GM23338 (cell line): Measurements from ENCODE around the gene ZNF646. TPM values are rescaled to one million over a fixed set of nuclear protein-coding genes. Genes with fewer than 3 reads are reported as not detected.

Experiments used
- ATAC-seq: fragments of 200-7000 bp; cut with Tn5 transposase; 3 replicates; pipeline ENCODE4 v1.9.1; 2020
- DNase-seq: peaks from one replicate; pipeline ENCODE4 v3.0.0-alpha.2; 2015; ENCODE audit warnings: low spot score
- H2AFZ ChIP-seq: fragments of 200-600 bp; sonication (generic); 2 replicates; pipeline ENCODE4 v1.8.0; 2016; ENCODE audit warnings: antibody characterized with exemption, mild to moderate bottlenecking, moderate library complexity
- H3F3A ChIP-seq: fragments of 200-600 bp; sonication (generic); replicated peaks from 2 replicates; pipeline ENCODE4 v1.8.0; 2017; ENCODE audit warnings: antibody characterized with exemption, mixed run types, low read depth
- H3K27ac ChIP-seq: fragments of 200-600 bp; sonication (generic); 2 replicates; pipeline ENCODE4 v1.6.1; 2016; ENCODE audit warnings: low read depth
- H3K27me3 ChIP-seq: fragments of 200-600 bp; sonication (generic); 2 replicates; pipeline ENCODE4 v1.8.0; 2016; ENCODE audit warnings: mild to moderate bottlenecking, mixed run types, moderate library complexity; ENCODE audit not compliant: insufficient read depth
- H3K36me3 ChIP-seq: fragments of 200-600 bp; sonication (generic); 2 replicates; pipeline ENCODE4 v1.8.0; 2016; ENCODE audit warnings: mild to moderate bottlenecking; ENCODE audit not compliant: insufficient read depth
- H3K4me1 ChIP-seq: fragments of 200-600 bp; sonication (generic); 2 replicates; pipeline ENCODE4 v1.8.0; 2016; ENCODE audit warnings: mild to moderate bottlenecking, moderate library complexity; ENCODE audit not compliant: insufficient read depth
- H3K4me2 ChIP-seq: fragments of 200-600 bp; sonication (generic); 2 replicates; pipeline ENCODE4 v1.7.1; 2017; ENCODE audit warnings: mixed run types
- H3K4me3 ChIP-seq: fragments of 200-600 bp; sonication (generic); 2 replicates; pipeline ENCODE4 v1.6.1; 2016; ENCODE audit warnings: mixed run types
- H3K79me2 ChIP-seq: fragments of 200-600 bp; sonication (generic); replicated peaks from 2 replicates; pipeline ENCODE4 v1.8.0; 2017; ENCODE audit warnings: mild to moderate bottlenecking; ENCODE audit not compliant: insufficient read depth
- H3K9me2 ChIP-seq: fragments of 200-600 bp; sonication (generic); 2 replicates; pipeline ENCODE4 v1.8.0; 2017; ENCODE audit not compliant: insufficient read depth
- H4K20me1 ChIP-seq: fragments of 200-600 bp; sonication (generic); replicated peaks from 2 replicates; pipeline ENCODE4 v1.8.0; 2017; ENCODE audit warnings: mild to moderate bottlenecking; ENCODE audit not compliant: insufficient read depth
- H3K27ac Mint-ChIP-seq: 2 replicates; pipeline ENCODE4 v1.8.0; 2020; ENCODE audit warnings: inconsistent platforms, mild to moderate bottlenecking, moderate library complexity, mixed read lengths
- H3K27me3 Mint-ChIP-seq: 3 replicates; pipeline ENCODE4 v1.8.0; 2022; ENCODE audit warnings: low read depth, mild to moderate bottlenecking, moderate library complexity, mixed read lengths, inconsistent platforms; ENCODE audit not compliant: insufficient read depth, poor library complexity
- H3K36me3 Mint-ChIP-seq: 3 replicates; pipeline ENCODE4 v1.8.0; 2021; ENCODE audit warnings: low read depth, mild to moderate bottlenecking, inconsistent platforms, moderate library complexity, mixed read lengths
- H3K4me1 Mint-ChIP-seq: 3 replicates; pipeline ENCODE4 v1.8.0; 2020; ENCODE audit warnings: mild to moderate bottlenecking, inconsistent platforms, mixed read lengths
- H3K4me3 Mint-ChIP-seq: 3 replicates; pipeline ENCODE4 v1.8.0; 2021; ENCODE audit warnings: moderate library complexity, mild to moderate bottlenecking, inconsistent platforms, mixed read lengths
- H3K9me3 Mint-ChIP-seq: 3 replicates; pipeline ENCODE4 v1.8.0; 2020; ENCODE audit warnings: moderate library complexity, mild to moderate bottlenecking, inconsistent platforms, mixed read lengths
- CREB1 ChIP-seq: fragments of 250-450 bp; sonication (Bioruptor Pico); IDR thresholded peaks from 2 replicates; pipeline ENCODE4 v1.5.0; 2020; ENCODE audit warnings: low read depth, mild to moderate bottlenecking, moderate library complexity
- CTCF ChIP-seq, 2 experiments: fragments of 200-600 bp in 1 of 2; sonication (generic) in 1 of 2; conservative IDR thresholded peaks; 2 replicates each; pipeline versions ENCODE4 v1.5.1 to v1.6.1; 2016 to 2017; ENCODE audit warnings: antibody characterized with exemption in 2 of 2, low read depth in 2 of 2, mild to moderate bottlenecking in 2 of 2, moderate library complexity in 1 of 2
- ETS1 ChIP-seq: IDR thresholded peaks from 2 replicates; pipeline ENCODE4 v1.6.1; 2016; ENCODE audit warnings: antibody characterized with exemption
- EZH2 ChIP-seq: fragments of 200-600 bp; sonication (generic); IDR thresholded peaks from one replicate; pipeline ENCODE4 v1.8.0; 2017; ENCODE audit warnings: antibody characterized with exemption, mild to moderate bottlenecking, low read depth; ENCODE audit not compliant: unreplicated experiment
- NANOG ChIP-seq: IDR thresholded peaks from 2 replicates; pipeline ENCODE4 v1.6.1; 2016; ENCODE audit warnings: antibody characterized with exemption, borderline replicate concordance
- REST ChIP-seq: IDR thresholded peaks from one replicate; pipeline ENCODE4 v1.6.1; 2018; ENCODE audit warnings: antibody characterized with exemption; ENCODE audit not compliant: unreplicated experiment
- STAT1 ChIP-seq: IDR thresholded peaks from one replicate; pipeline ENCODE4 v1.6.1; 2016; ENCODE audit warnings: antibody characterized with exemption; ENCODE audit not compliant: unreplicated experiment
- ZNF114 ChIP-seq: fragments of 250-450 bp; sonication (Bioruptor Pico); IDR thresholded peaks from 2 replicates; pipeline ENCODE4 v1.5.0; 2020; ENCODE audit warnings: mild to moderate bottlenecking, moderate library complexity
- ZNF331 ChIP-seq: fragments of 250-450 bp; sonication (Bioruptor Pico); IDR thresholded peaks from 2 replicates; pipeline ENCODE4 v1.5.0; 2020; ENCODE audit warnings: low read depth, mild to moderate bottlenecking, moderate library complexity
- polyA plus RNA-seq: library from polyadenylated mRNA; unstranded; fragments of >200 nt; fragmentation: Nextera tagmentation; extraction: Ambion mirVana; gene quantifications from 2 replicates; pipeline ENCODE4 v1.2.1, GENCODE V29; 2016
- total RNA-seq: library from RNA; depleted of rRNA; stranded (reverse); fragments of >200 nt; shearing (Covaris generic); gene quantifications from 2 replicates; pipeline ENCODE4 v1.2.3, GENCODE V29; 2014

The ZNF646 gene
- total and polyA plus RNA-seq, 2 experiments from 2014 or later: 6.3 to 29.3 TPM

GRCh38 chr16:31071861-31072260 is 2.4 kb upstream of the ZNF646 start:
- peaks cover 19% of the 10 kb centered on the region for H3K4me1 Mint-ChIP-seq
- DNase-seq (no peak), ATAC-seq (no peak)
- peaks cover 7% of the 10 kb centered on the region for H3K36me3 Mint-ChIP-seq
- Histone ChIP-seq H3K4me1 (peaks cover 14% of the 10 kb centered on the region), H3K79me2 (peaks cover 77% of the 10 kb centered on the region), H3K27ac (no peak overlapping the region), H3K9me2 (no peaks in the 10 kb centered on the region), H4K20me1 (no peaks in the 10 kb centered on the region; the same call in 1 of the 2 replicates), H3K36me3 (no peaks in the 10 kb centered on the region; the same call in 1 of the 2 replicates), H2AFZ (no peak overlapping the region), H3K4me2 (peak overlapping the region; percentile 84), H3K27me3 (no peaks in the 10 kb centered on the region), H3F3A (no peaks in the 10 kb centered on the region), H3K4me3 (peak overlapping the region; percentile 90)
- no peaks in the 10 kb centered on the region; the same call in 2 of the 3 replicates for H3K9me3 Mint-ChIP-seq
- TF ChIP-seq NANOG (no peak), CTCF (conservative IDR thresholded peaks at IDR 0.05; ENCODE audit: low read depth in 2 of 2) (no peak), EZH2 (no peak)
- H3K27ac Mint-ChIP-seq: no peak overlapping the region
- H3K4me3 Mint-ChIP-seq: peak overlapping the region; percentile 99
- peaks cover 6% of the 10 kb centered on the region for H3K27me3 Mint-ChIP-seq

GRCh38 chr16:31072540-31073141 is 1.6 kb upstream of the ZNF646 start:
- peaks cover 4% of the 10 kb centered on the region; the same call in 1 of the 2 replicates for H3K36me3 ChIP-seq
- no peak for ATAC-seq
- 0 out of 2 replicates have a peak overlapping the region, but pooled peaks have one; percentile 76 for H3K27ac ChIP-seq
- peak overlapping the region; percentile 98 for H2AFZ ChIP-seq
- peak overlapping the region; percentile 90 for H3K4me3 ChIP-seq
- Mint-ChIP-seq H3K27me3 (peaks cover 6% of the 10 kb centered on the region), H3K4me1 (peaks cover 19% of the 10 kb centered on the region), H3K9me3 (no peaks in the 10 kb centered on the region; the same call in 2 of the 3 replicates), H3K4me3 (peak overlapping the region; percentile 99), H3K36me3 (peaks cover 15% of the 10 kb centered on the region), H3K27ac (peak overlapping the region; percentile 96)
- no peaks in the 10 kb centered on the region for H3K27me3 ChIP-seq
- peak; percentile 30 for DNase-seq
- peaks cover 14% of the 10 kb centered on the region for H3K4me1 ChIP-seq
- H3K9me2 ChIP-seq: no peaks in the 10 kb centered on the region
- H3K4me2 ChIP-seq: peak overlapping the region; percentile 84
- H3K79me2 ChIP-seq: peaks cover 70% of the 10 kb centered on the region
- no peaks in the 10 kb centered on the region; the same call in 1 of the 2 replicates for H4K20me1 ChIP-seq
- H3F3A ChIP-seq: no peaks in the 10 kb centered on the region
- TF ChIP-seq STAT1 (no peak), ZNF114 (no peak), ETS1 (no peak), ZNF331 (CRISPR knock-in tag) (no peak), CTCF (conservative IDR thresholded peaks at IDR 0.05; ENCODE audit: low read depth in 2 of 2) (no peak), CREB1 (CRISPR knock-in tag) (no peak), NANOG (no peak), EZH2 (no peak), REST (no peak)
